ENCODE measurements around the gene GGA3.
A peak's percentile ranks its signal among the peaks of the same experiment; 100 is the strongest.
"Not testable (repeated sequence)": the region's sequence is repeated elsewhere in the genome, so short reads cannot be mapped to it uniquely, and the experiment has no call there.

Gene GGA3

GRCh38 chr17:75289115-75289831 is 27.9 kb upstream of the GGA3 start, which contains the start of gene SLC25A19:
Gene SLC25A19, minus strand, starts transcription at chr17:75289433. Its CDS starts 2,669 bp downstream, at chr17:75286764.
- DNase-seq: peak; percentile 99
- TF ChIP-seq POLR2A (IDR thresholded peaks at IDR 0.05; ENCODE audit: low read length) (peak; percentile 92), GATA1 (IDR thresholded peaks at IDR 0.05; ENCODE audit: low read depth, low read length) (no peak)

- no peak for TF ChIP-seq GATA1 (IDR thresholded peaks at IDR 0.05; ENCODE audit: low read depth, low read length)
- no peak for TF ChIP-seq POLR2A (IDR thresholded peaks at IDR 0.05; ENCODE audit: low read length)
- peak in 1 of 2 experiments; percentile 65 for DNase-seq
Measured at GRCh38 chr17:75288770-75289114, 27.3 kb upstream of the GGA3 start.

- TF ChIP-seq POLR2A (IDR thresholded peaks at IDR 0.05; ENCODE audit: low read length): no peak
- TF ChIP-seq GATA1 (IDR thresholded peaks at IDR 0.05; ENCODE audit: low read depth, low read length): no peak
- no peak for DNase-seq
Measured at GRCh38 chr17:75288359-75288758, 27.0 kb upstream of the GGA3 start.

- no peak for TF ChIP-seq POLR2A (IDR thresholded peaks at IDR 0.05; ENCODE audit: low read length)
- no peak for TF ChIP-seq GATA1 (IDR thresholded peaks at IDR 0.05; ENCODE audit: low read depth, low read length)
- no peak for DNase-seq
Measured at GRCh38 chr17:75287221-75287620, 25.8 kb upstream of the GGA3 start.

GRCh38 chr17:75285123-75285522 is 23.7 kb upstream of the GGA3 start:
- TF ChIP-seq POLR2A (IDR thresholded peaks at IDR 0.05; ENCODE audit: low read length): no peak
- no peak for TF ChIP-seq GATA1 (IDR thresholded peaks at IDR 0.05; ENCODE audit: low read depth, low read length)
- no peak for DNase-seq

GRCh38 chr17:75280189-75280588 is 18.8 kb upstream of the GGA3 start:
- DNase-seq: not testable (repeated sequence)

- no peak for DNase-seq
Measured at GRCh38 chr17:75277664-75278071, 16.3 kb upstream of the GGA3 start.

GRCh38 chr17:75273977-75274708 is 12.7 kb upstream of the GGA3 start:
- peak; percentile 68 to 87 for DNase-seq
- TF ChIP-seq GATA1 (IDR thresholded peaks at IDR 0.05; ENCODE audit: low read depth, low read length) (no peak), POLR2A (IDR thresholded peaks at IDR 0.05; ENCODE audit: low read length) (no peak)

More at GRCh38 chr17:75277664-75278071, 16.3 kb upstream of the GGA3 start:
- no peak for TF ChIP-seq POLR2A (IDR thresholded peaks at IDR 0.05; ENCODE audit: low read length)
- TF ChIP-seq GATA1 (IDR thresholded peaks at IDR 0.05; ENCODE audit: low read depth, low read length): no peak

GRCh38 chr17:75272848-75273184 is 11.4 kb upstream of the GGA3 start:
- no peak for DNase-seq
- TF ChIP-seq GATA1 (IDR thresholded peaks at IDR 0.05; ENCODE audit: low read depth, low read length) (no peak), POLR2A (IDR thresholded peaks at IDR 0.05; ENCODE audit: low read length) (no peak)

- no peak for TF ChIP-seq GATA1 (IDR thresholded peaks at IDR 0.05; ENCODE audit: low read depth, low read length)
- no peak for TF ChIP-seq POLR2A (IDR thresholded peaks at IDR 0.05; ENCODE audit: low read length)
- DNase-seq: no peak
Measured at GRCh38 chr17:75271955-75272847, 10.8 kb upstream of the GGA3 start.

- DNase-seq: peak; percentile 88 to 94
- TF ChIP-seq GATA1 (IDR thresholded peaks at IDR 0.05; ENCODE audit: low read depth, low read length) (no peak), POLR2A (IDR thresholded peaks at IDR 0.05; ENCODE audit: low read length) (peak; percentile 69)
Measured at GRCh38 chr17:75271233-75271954, 10.0 kb upstream of the GGA3 start.

- TF ChIP-seq GATA1 (IDR thresholded peaks at IDR 0.05; ENCODE audit: low read depth, low read length): no peak
- TF ChIP-seq POLR2A (IDR thresholded peaks at IDR 0.05; ENCODE audit: low read length): peak; percentile 69
- no peak for DNase-seq
Measured at GRCh38 chr17:75270966-75271232, 9.5 kb upstream of the GGA3 start, which contains the start of gene MIF4GD. Gene MIF4GD, minus strand, starts transcription at chr17:75271231. Its CDS starts 1,036 bp downstream, at chr17:75270195.

GRCh38 chr17:75270218-75270965 is 9.0 kb upstream of the GGA3 start:
- TF ChIP-seq GATA1 (IDR thresholded peaks at IDR 0.05; ENCODE audit: low read depth, low read length): no peak
- TF ChIP-seq POLR2A (IDR thresholded peaks at IDR 0.05; ENCODE audit: low read length): no peak
- DNase-seq: peak; percentile 78 to 86
